NB4 (cell line): ENCODE measurements around the gene HS6ST2.

Source experiments
- DNase-seq: peaks from one replicate; pipeline ENCODE4 v3.0.0; 2010; ENCODE audit warnings: low read depth
- H3K4me3 ChIP-seq: one replicate; pipeline ENCODE4 v1.5.1; 2011; ENCODE audit warnings: mild to moderate bottlenecking, low read depth, low read length, moderate library complexity
- MAX ChIP-seq: IDR thresholded peaks from 2 replicates; pipeline ENCODE4 v1.6.1; 2011; ENCODE audit warnings: low read depth, low read length
- MYC ChIP-seq: IDR thresholded peaks from 2 replicates; pipeline ENCODE4 v1.6.1; 2011; ENCODE audit warnings: low read depth, low read length
- POLR2A ChIP-seq: IDR thresholded peaks from 2 replicates; pipeline ENCODE4 v1.6.1; 2011; ENCODE audit warnings: mild to moderate bottlenecking; ENCODE audit not compliant: insufficient read length; ENCODE audit errors: extremely low read depth
- TF ChIP-seq, protein P1 (sequence below): IDR thresholded peaks from one replicate; pipeline ENCODE4 v1.5.1; 2012; ENCODE audit warnings: low read depth, low read length

HS6ST2 gene

DNA sequence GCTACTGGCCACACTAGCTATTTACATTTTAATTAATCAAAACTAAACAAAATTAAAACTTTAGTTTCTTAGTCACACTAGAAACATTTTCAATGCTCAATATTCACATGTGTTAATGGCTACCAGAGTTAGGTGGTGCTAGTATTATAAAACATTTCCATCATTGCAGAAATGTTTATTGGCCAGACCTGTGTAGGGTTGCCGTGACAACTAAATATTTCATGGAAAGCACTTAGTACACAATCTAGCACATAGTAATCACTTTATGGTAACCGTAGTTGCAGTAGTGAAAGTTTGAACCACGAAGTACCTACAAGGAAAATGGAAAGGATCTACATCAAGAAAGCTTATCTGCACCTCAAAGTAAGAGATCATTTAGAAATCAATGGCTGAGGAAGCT lies 95.9 kb downstream of the HS6ST2 start:
- DNase-seq = no peak
- TF ChIP-seq MYC = no peak
- no peak for TF ChIP-seq MAX
- TF ChIP-seq POLR2A = no peak
- TF ChIP-seq, protein P1, sequence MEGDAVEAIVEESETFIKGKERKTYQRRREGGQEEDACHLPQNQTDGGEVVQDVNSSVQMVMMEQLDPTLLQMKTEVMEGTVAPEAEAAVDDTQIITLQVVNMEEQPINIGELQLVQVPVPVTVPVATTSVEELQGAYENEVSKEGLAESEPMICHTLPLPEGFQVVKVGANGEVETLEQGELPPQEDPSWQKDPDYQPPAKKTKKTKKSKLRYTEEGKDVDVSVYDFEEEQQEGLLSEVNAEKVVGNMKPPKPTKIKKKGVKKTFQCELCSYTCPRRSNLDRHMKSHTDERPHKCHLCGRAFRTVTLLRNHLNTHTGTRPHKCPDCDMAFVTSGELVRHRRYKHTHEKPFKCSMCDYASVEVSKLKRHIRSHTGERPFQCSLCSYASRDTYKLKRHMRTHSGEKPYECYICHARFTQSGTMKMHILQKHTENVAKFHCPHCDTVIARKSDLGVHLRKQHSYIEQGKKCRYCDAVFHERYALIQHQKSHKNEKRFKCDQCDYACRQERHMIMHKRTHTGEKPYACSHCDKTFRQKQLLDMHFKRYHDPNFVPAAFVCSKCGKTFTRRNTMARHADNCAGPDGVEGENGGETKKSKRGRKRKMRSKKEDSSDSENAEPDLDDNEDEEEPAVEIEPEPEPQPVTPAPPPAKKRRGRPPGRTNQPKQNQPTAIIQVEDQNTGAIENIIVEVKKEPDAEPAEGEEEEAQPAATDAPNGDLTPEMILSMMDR = no peak
- no peak overlapping the region for H3K4me3 ChIP-seq

DNA sequence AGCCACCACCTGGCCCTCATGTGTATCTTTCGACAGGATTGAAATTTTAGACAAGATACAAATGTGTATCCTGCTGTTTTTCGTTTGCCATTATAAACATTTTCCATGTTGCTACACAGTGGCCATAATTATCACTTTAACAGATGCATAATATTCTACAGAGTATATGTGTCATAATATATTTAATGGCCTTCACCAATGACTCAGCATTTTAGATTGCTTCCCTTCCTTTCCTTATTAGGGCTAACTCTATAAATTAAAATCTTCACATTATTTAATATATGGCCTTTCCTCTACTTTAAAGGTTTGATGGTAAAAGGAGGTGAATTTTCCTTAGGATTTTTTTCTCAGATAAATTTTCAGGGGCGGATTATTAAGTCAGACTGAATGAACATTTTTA lies 97.4 kb downstream of the HS6ST2 start:
- no peak for DNase-seq
- TF ChIP-seq MYC (no peak), MAX (no peak), POLR2A (no peak)
- TF ChIP-seq, protein P1 = no peak
- no peak overlapping the region for H3K4me3 ChIP-seq

GRCh38 chrX:132860200-132860599 lies 98.2 kb downstream of the HS6ST2 start:
- DNase-seq = no peak
- TF ChIP-seq, protein P1 = no peak
- TF ChIP-seq MAX (no peak), POLR2A (no peak), MYC (no peak)
- no peak overlapping the region for H3K4me3 ChIP-seq

DNA sequence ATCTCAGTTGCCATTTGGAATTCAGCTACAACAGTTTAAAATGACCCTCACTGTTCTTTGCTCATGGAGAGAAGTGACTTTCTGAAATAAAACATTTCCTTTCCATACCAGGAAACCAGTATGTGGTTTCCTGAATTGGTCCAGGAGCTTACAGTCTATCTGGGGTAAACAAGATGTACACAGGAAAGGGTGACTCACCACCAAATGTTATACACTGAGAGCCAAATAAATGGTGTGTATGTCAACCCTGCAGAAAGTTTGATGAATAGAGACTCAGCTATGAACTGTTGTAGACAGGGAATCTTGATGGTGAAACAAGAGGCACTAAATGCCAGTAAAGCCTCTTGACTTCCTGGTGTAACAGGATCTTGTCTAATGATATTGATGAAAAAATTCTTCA lies 100.4 kb downstream of the HS6ST2 start:
- no peak for DNase-seq
- TF ChIP-seq MYC (no peak), MAX (no peak), POLR2A (no peak)
- TF ChIP-seq, protein P1 = no peak
- H3K4me3 ChIP-seq = no peak overlapping the region

GRCh38 chrX:132855780-132856341 lies 102.6 kb downstream of the HS6ST2 start:
- no peak for DNase-seq
- TF ChIP-seq, protein P1 = no peak
- no peak for TF ChIP-seq MAX
- TF ChIP-seq MYC = no peak
- TF ChIP-seq POLR2A = no peak
- H3K4me3 ChIP-seq = no peak overlapping the region

- DNase-seq = peak; percentile 4
- H3K4me3 ChIP-seq = no peak overlapping the region
- TF ChIP-seq MYC (no peak), POLR2A (no peak), MAX (no peak)
- TF ChIP-seq, protein P1 = no peak
Observed at GRCh38 chrX:132853040-132853439, 105.4 kb downstream of the HS6ST2 start.
